H1 (cell line): ENCODE results near the gene SLC35E3. TPM values are rescaled to one million over a fixed set of nuclear protein-coding genes. Genes with fewer than 3 reads are reported as not detected.

Source experiments
- CEBPB ChIP-seq: IDR thresholded peaks from 2 replicates; pipeline ENCODE4 v1.6.1; 2012; ENCODE audit warnings: low read depth, low read length
- CHD2 ChIP-seq: IDR thresholded peaks from 2 replicates; pipeline ENCODE4 v1.6.1; 2012; ENCODE audit warnings: low read length, improper control_type of control experiment
- MAFK ChIP-seq: IDR thresholded peaks from 2 replicates; pipeline ENCODE4 v1.6.1; 2012; ENCODE audit warnings: low read depth, mild to moderate bottlenecking, improper control_type of control experiment, low read length
- SIN3A ChIP-seq, 2 experiments: IDR thresholded peaks in 1 of 2; conservative IDR thresholded peaks in 1 of 2; 2 replicates each; pipeline ENCODE4 v1.6.1; 2011 to 2012; ENCODE audit warnings: low read length in 2 of 2, improper control_type of control experiment in 1 of 2, low read depth in 1 of 2, mild to moderate bottlenecking in 1 of 2
- polyA plus RNA-seq, 7 experiments: library from polyadenylated mRNA; depleted of rRNA in 3 of 7; stranded (reverse) in 5 of 7; unstranded in 2 of 7; fragments of >200 nt in 5 of 7; fragments of 200-250 nt in 2 of 7; gene quantifications; 1 replicate in 5 of 7; 2 replicates in 1 of 7; 4 replicates in 1 of 7; pipeline versions ENCODE4 v1.2.1 to v1.2.3, GENCODE V29; 2011 to 2013; ENCODE audit warnings: missing spikeins in 2 of 7, mixed read lengths in 2 of 7
- total RNA-seq: library from RNA; stranded (reverse); fragmentation: NEBNext Ultra II Directional; extraction: Animal tissue kit (Norgen Biotek cat#: 25700); gene quantifications from 2 replicates; pipeline ENCODE4 v1.2.1, GENCODE V29; 2021
- TF ChIP-seq, protein P1 (sequence below): fragments of 300-600 bp; sonication (generic); IDR thresholded peaks from 2 replicates; pipeline ENCODE4 v1.7.1; 2012; ENCODE audit warnings: low read length, moderate library complexity, mild to moderate bottlenecking, inconsistent platforms; ENCODE audit not compliant: insufficient replicate concordance

The SLC35E3 gene
- total and polyA plus RNA-seq, 2 of the 8 experiments (the other 6 are each of a cell fraction or from before 2014, with no cell fraction given) = 10.0 to 10.9 TPM

DNA sequence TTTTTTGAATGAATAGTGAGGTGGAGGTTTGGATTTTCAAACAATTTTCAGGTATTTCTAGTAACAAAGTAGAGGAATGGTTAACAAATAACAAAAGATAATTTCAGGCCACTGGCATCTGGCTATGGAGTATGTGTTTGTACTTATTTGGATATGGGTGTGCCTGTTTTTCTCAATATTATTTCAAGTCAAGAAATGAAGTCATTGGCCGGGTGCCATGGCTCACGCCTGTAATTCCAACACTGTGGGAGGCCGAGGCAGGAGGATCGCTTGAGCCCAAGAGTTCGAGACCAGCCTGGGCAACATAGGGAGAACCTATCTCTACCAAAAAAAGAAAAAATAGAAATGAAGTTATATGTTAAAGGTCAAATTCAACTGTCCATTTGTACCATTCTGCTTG is 13.9 kb downstream of the SLC35E3 start (continued):
- TF ChIP-seq, protein P1, sequence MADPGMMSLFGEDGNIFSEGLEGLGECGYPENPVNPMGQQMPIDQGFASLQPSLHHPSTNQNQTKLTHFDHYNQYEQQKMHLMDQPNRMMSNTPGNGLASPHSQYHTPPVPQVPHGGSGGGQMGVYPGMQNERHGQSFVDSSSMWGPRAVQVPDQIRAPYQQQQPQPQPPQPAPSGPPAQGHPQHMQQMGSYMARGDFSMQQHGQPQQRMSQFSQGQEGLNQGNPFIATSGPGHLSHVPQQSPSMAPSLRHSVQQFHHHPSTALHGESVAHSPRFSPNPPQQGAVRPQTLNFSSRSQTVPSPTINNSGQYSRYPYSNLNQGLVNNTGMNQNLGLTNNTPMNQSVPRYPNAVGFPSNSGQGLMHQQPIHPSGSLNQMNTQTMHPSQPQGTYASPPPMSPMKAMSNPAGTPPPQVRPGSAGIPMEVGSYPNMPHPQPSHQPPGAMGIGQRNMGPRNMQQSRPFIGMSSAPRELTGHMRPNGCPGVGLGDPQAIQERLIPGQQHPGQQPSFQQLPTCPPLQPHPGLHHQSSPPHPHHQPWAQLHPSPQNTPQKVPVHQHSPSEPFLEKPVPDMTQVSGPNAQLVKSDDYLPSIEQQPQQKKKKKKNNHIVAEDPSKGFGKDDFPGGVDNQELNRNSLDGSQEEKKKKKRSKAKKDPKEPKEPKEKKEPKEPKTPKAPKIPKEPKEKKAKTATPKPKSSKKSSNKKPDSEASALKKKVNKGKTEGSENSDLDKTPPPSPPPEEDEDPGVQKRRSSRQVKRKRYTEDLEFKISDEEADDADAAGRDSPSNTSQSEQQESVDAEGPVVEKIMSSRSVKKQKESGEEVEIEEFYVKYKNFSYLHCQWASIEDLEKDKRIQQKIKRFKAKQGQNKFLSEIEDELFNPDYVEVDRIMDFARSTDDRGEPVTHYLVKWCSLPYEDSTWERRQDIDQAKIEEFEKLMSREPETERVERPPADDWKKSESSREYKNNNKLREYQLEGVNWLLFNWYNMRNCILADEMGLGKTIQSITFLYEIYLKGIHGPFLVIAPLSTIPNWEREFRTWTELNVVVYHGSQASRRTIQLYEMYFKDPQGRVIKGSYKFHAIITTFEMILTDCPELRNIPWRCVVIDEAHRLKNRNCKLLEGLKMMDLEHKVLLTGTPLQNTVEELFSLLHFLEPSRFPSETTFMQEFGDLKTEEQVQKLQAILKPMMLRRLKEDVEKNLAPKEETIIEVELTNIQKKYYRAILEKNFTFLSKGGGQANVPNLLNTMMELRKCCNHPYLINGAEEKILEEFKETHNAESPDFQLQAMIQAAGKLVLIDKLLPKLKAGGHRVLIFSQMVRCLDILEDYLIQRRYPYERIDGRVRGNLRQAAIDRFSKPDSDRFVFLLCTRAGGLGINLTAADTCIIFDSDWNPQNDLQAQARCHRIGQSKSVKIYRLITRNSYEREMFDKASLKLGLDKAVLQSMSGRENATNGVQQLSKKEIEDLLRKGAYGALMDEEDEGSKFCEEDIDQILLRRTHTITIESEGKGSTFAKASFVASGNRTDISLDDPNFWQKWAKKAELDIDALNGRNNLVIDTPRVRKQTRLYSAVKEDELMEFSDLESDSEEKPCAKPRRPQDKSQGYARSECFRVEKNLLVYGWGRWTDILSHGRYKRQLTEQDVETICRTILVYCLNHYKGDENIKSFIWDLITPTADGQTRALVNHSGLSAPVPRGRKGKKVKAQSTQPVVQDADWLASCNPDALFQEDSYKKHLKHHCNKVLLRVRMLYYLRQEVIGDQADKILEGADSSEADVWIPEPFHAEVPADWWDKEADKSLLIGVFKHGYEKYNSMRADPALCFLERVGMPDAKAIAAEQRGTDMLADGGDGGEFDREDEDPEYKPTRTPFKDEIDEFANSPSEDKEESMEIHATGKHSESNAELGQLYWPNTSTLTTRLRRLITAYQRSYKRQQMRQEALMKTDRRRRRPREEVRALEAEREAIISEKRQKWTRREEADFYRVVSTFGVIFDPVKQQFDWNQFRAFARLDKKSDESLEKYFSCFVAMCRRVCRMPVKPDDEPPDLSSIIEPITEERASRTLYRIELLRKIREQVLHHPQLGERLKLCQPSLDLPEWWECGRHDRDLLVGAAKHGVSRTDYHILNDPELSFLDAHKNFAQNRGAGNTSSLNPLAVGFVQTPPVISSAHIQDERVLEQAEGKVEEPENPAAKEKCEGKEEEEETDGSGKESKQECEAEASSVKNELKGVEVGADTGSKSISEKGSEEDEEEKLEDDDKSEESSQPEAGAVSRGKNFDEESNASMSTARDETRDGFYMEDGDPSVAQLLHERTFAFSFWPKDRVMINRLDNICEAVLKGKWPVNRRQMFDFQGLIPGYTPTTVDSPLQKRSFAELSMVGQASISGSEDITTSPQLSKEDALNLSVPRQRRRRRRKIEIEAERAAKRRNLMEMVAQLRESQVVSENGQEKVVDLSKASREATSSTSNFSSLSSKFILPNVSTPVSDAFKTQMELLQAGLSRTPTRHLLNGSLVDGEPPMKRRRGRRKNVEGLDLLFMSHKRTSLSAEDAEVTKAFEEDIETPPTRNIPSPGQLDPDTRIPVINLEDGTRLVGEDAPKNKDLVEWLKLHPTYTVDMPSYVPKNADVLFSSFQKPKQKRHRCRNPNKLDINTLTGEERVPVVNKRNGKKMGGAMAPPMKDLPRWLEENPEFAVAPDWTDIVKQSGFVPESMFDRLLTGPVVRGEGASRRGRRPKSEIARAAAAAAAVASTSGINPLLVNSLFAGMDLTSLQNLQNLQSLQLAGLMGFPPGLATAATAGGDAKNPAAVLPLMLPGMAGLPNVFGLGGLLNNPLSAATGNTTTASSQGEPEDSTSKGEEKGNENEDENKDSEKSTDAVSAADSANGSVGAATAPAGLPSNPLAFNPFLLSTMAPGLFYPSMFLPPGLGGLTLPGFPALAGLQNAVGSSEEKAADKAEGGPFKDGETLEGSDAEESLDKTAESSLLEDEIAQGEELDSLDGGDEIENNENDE = no peak
- TF ChIP-seq CHD2 (no peak), SIN3A (conservative IDR thresholded peaks at IDR 0.05 in 1 of 2, IDR thresholded peaks at IDR 0.05 in 1 of 2; ENCODE audit: low read depth in 1 of 2, low read length in 2 of 2) (no peak), MAFK (no peak), CEBPB (no peak)
- TF ChIP-seq, all 59 proteins: peak for 0
